Measurements from ENCODE around the gene DOK5.

- TF ChIP-seq CTCF (IDR thresholded peaks at IDR 0.05): no peak
- no peak for TF ChIP-seq MXI1 (IDR thresholded peaks at IDR 0.05; ENCODE audit: low read depth, low read length)
- TF ChIP-seq FOXJ3 (CRISPR knock-in tag; IDR thresholded peaks at IDR 0.05): no peak
- TF ChIP-seq USF1 (IDR thresholded peaks at IDR 0.05; ENCODE audit: borderline replicate concordance, low read depth): no peak
- TF ChIP-seq TEAD4 (IDR thresholded peaks at IDR 0.05; ENCODE audit: borderline replicate concordance, insufficient read depth): no peak
- no peak for TF ChIP-seq POLR2AphosphoS5 (IDR thresholded peaks at IDR 0.05; ENCODE audit: low read depth, low read length)
- TF ChIP-seq SMC3 (IDR thresholded peaks at IDR 0.05; ENCODE audit: low read depth, low read length): no peak
- no peak for TF ChIP-seq TAF1 (IDR thresholded peaks at IDR 0.05; ENCODE audit: borderline replicate concordance, low read depth, low read length)
These were observed 126.6 kb downstream of the DOK5 start for GRCh38 chr20:54601831-54602515.
